ENCODE results near the gene EPHA2.

EPHA2 gene

DNA sequence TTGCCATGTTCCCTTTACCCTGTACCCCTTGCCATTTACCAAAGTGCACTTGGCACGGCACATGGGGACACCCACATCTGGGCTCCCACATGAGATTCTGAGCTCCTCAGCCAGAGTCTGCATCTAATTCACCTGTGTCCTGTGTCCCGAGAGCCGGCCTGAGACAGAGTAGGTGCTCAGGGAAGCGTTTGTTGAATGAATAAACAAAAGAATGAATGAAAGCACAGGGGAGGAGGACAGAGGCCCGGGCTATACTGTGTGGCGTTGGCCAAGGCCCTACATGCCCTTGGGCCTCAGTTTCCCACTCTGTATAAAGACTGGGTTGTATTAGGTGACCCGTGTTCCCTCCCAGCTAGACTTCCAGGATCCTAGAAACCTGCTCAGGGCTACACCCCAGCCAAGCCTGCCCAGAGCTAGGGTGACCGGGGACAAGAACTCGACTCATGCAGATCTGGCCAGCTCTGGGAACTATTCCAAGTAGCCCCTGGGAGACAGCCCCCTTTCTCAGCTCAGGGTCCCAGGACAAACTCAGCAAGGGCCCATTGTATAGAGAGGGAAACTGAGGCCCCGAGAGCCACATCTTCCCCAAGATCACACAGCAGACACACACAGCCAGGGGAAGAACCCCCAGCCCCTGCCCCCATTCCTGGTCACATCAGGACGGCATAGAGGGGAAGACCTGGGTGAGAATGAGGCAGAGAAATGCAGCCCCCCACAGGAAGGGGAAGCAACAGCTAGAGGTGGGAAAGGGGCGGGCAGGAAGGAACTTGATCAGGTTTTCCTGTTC lies 6.0 kb downstream of the EPHA2 start:
- no peak for TF ChIP-seq MYC (IDR thresholded peaks at IDR 0.05; ENCODE audit: low read depth, low read length)
- TF ChIP-seq, protein P1, sequence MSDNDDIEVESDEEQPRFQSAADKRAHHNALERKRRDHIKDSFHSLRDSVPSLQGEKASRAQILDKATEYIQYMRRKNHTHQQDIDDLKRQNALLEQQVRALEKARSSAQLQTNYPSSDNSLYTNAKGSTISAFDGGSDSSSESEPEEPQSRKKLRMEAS (IDR thresholded peaks at IDR 0.05; ENCODE audit: low read depth, low read length): no peak
- TF ChIP-seq CTCF (IDR thresholded peaks at IDR 0.05; ENCODE audit: low read depth, low read length): no peak
- TF ChIP-seq POLR2A (IDR thresholded peaks at IDR 0.05; ENCODE audit: extremely low read depth, insufficient read length): no peak
- no peak for DNase-seq (ENCODE audit: low read depth)
- H3K4me3 ChIP-seq (ENCODE audit: low read depth, low read length): no peak overlapping the region

DNA sequence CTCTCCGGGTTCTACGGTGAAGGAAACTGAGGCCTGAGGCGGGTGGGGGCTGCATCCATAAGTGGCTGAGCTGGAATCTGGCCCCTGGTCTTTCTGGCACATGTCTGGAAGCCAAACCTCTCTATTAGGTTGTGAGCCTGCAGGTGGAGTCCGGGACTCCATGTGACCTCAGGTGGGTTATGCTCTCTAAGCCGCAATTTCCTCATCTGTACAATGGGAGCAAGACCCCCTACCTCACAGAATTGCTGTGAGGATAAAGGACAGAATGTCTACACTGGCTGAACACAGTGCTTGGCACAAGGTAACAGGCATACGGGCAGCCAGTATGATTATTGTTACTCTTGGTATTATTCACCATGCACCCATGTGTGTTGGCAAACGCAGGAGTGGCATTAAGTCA lies 6.7 kb downstream of the EPHA2 start:
- H3K4me3 ChIP-seq (ENCODE audit: low read depth, low read length): no peak overlapping the region
- no peak for DNase-seq (ENCODE audit: low read depth)
- no peak for TF ChIP-seq POLR2A (IDR thresholded peaks at IDR 0.05; ENCODE audit: extremely low read depth, insufficient read length)
- TF ChIP-seq MYC (IDR thresholded peaks at IDR 0.05; ENCODE audit: low read depth, low read length): no peak
- TF ChIP-seq CTCF (IDR thresholded peaks at IDR 0.05; ENCODE audit: low read depth, low read length): no peak
- TF ChIP-seq, protein P1 (IDR thresholded peaks at IDR 0.05; ENCODE audit: low read depth, low read length): no peak

DNA sequence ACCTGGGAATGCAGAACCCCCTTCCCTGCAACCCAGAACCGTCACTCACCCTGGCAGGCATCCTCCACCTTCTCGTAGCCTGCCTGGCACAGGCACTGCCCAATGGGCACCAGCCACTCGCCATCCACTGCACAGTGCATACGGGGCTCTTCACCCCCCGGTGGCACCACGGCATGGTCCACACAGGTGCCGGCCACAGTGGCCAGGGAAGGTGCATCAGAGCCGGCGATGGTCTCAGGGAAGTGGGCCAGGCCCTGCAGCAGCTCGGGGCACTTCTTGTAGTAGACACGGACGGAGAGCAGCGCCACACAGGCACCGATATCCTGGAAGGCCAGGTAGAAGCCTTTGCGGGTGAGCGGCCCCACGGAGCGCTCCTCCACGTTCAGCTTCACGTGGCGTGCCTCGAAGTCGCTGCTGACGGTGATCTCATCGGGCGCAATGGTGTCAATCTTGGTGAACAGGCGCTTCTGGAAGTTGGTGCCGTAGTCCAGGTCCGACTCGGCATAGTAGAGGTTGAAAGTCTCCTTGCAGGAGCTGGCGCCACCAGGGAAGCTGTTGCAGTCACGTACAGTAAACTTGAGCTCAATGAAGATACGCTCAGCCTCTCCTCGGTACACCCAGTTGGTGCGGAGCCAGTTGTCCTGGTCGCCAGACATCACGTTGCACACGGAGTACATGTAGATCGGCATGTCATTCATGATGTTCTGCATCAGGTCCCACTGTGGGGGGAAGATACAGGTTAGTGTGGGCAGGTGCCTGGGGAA lies 7.4 kb downstream of the EPHA2 start:
- H3K4me3 ChIP-seq (ENCODE audit: low read depth, low read length): no peak overlapping the region
- TF ChIP-seq, protein P1 (IDR thresholded peaks at IDR 0.05; ENCODE audit: low read depth, low read length): no peak
- TF ChIP-seq POLR2A (IDR thresholded peaks at IDR 0.05; ENCODE audit: extremely low read depth, insufficient read length): no peak
- TF ChIP-seq MYC (IDR thresholded peaks at IDR 0.05; ENCODE audit: low read depth, low read length): no peak
- no peak for TF ChIP-seq CTCF (IDR thresholded peaks at IDR 0.05; ENCODE audit: low read depth, low read length)
- no peak for DNase-seq (ENCODE audit: low read depth)

DNA sequence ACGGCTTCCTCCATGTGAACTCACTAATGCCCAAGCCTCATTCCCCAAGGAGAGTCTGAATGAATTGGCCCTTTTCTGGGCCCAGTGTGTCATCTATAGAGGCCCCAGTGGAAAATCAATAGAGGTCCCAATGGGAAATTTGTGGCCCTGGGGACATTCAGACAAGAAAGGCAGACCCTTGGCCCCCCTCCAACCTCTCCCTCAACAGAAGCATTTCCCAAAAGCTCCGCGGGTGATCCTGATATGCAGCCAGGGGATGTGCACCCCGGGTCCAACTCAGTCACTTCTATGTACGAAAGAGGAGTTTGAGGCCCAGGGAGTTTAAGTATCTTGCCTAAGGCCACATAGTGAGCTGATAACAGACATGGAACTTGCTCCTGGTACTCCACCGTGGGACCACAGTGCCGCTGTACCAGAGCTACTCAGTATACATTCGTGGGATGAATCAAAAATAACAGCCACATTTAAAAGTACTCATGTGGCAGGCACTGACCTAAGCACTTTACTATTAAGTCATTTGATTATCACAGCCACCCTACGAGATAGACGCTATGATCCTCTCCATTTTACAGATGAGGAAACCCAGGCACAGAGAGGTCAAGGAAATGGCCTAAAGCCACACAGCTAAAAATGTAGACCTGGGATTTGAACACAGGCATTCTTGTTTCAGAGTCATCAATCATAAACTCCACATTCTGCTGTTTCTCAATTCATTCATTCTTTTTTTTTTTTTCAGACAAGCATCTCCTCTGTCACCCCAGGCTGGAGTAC lies 8.5 kb downstream of the EPHA2 start:
- no peak overlapping the region for H3K4me3 ChIP-seq (ENCODE audit: low read depth, low read length)
- no peak for TF ChIP-seq CTCF (IDR thresholded peaks at IDR 0.05; ENCODE audit: low read depth, low read length)
- TF ChIP-seq, protein P1 (IDR thresholded peaks at IDR 0.05; ENCODE audit: low read depth, low read length): no peak
- TF ChIP-seq MYC (IDR thresholded peaks at IDR 0.05; ENCODE audit: low read depth, low read length): no peak
- TF ChIP-seq POLR2A (IDR thresholded peaks at IDR 0.05; ENCODE audit: extremely low read depth, insufficient read length): no peak
- DNase-seq (ENCODE audit: low read depth): no peak

- TF ChIP-seq, protein P1 (IDR thresholded peaks at IDR 0.05; ENCODE audit: low read depth, low read length): no peak
- TF ChIP-seq CTCF (IDR thresholded peaks at IDR 0.05; ENCODE audit: low read depth, low read length) (no peak), MYC (IDR thresholded peaks at IDR 0.05; ENCODE audit: low read depth, low read length) (no peak), POLR2A (IDR thresholded peaks at IDR 0.05; ENCODE audit: extremely low read depth, insufficient read length) (no peak)
- H3K4me3 ChIP-seq (ENCODE audit: low read depth, low read length): no peak overlapping the region
- no peak for DNase-seq (ENCODE audit: low read depth)
Measured at GRCh38 chr1:16146279-16147155, 9.4 kb downstream of the EPHA2 start.
